Calu3 (cell line): ENCODE data around the gene TMEM8B. TPM values are rescaled to one million over a fixed set of nuclear protein-coding genes. Genes with fewer than 3 reads are reported as not detected.
A peak's percentile ranks its signal among the peaks of the same experiment; 100 is the strongest.

Experiments used
- BruUV-seq: library from RNA; stranded (reverse); fragments of 400-500 nt; replicated peaks from 2 replicates; lab custom pipeline; 2021; lab: Mats Ljungman, UMichigan
- CTCF ChIA-PET: fragments of 300-600 bp; sonication (Branson Sonifier 250); formaldehyde crosslinking; loops from one replicate; lab custom pipeline; 2022; ENCODE audit warnings: antibody characterized with exemption; lab: Charles Lee
- DNase-seq: peaks from one replicate; pipeline ENCODE4 v3.0.0; 2022
- H3K27ac Mint-ChIP-seq: one replicate; pipeline ENCODE4 v1.8.0; 2022; ENCODE audit warnings: mixed read lengths; ENCODE audit not compliant: unreplicated experiment
- H3K27me3 Mint-ChIP-seq: one replicate; pipeline ENCODE4 v1.8.0; 2022; ENCODE audit warnings: mixed read lengths; ENCODE audit not compliant: unreplicated experiment
- H3K36me3 Mint-ChIP-seq: one replicate; pipeline ENCODE4 v1.8.0; 2022; ENCODE audit warnings: mild to moderate bottlenecking, moderate library complexity, mixed read lengths; ENCODE audit not compliant: insufficient read depth, unreplicated experiment
- H3K4me1 Mint-ChIP-seq: one replicate; pipeline ENCODE4 v1.8.0; 2022; ENCODE audit warnings: mild to moderate bottlenecking, low read depth, mixed read lengths; ENCODE audit not compliant: unreplicated experiment
- H3K4me3 Mint-ChIP-seq: one replicate; pipeline ENCODE4 v1.8.0; 2022; ENCODE audit warnings: mild to moderate bottlenecking, low read depth, moderate library complexity, mixed read lengths; ENCODE audit not compliant: unreplicated experiment
- H3K9me3 Mint-ChIP-seq: one replicate; pipeline ENCODE4 v1.8.0; 2022; ENCODE audit warnings: low read depth, mixed read lengths; ENCODE audit not compliant: unreplicated experiment
- CTCF ChIP-seq: fragments of 200-600 bp; IDR thresholded peaks from one replicate; pipeline ENCODE4 v1.8.0; 2022; ENCODE audit warnings: antibody characterized with exemption; ENCODE audit not compliant: unreplicated experiment
- intact Hi-C: fragments of 100-400 bp; cut with micrococcal nuclease; formaldehyde crosslinking; loops from one replicate; pipeline ENCODE4 v1.10.0; 2022; ENCODE audit not compliant: unreplicated experiment
- total RNA-seq: library from RNA; stranded (reverse); gene quantifications from 2 replicates; pipeline ENCODE4 v1.2.3, GENCODE V29; 2022

The TMEM8B gene
- total RNA-seq, 1 experiment from 2014 or later = 2.5 TPM

GRCh38 chr9:35844628-35845270 is 15.7 kb downstream of the TMEM8B start:
- Mint-ChIP-seq H3K4me1 (peaks cover 11% of the 10 kb centered on the region), H3K27me3 (peaks cover 4% of the 10 kb centered on the region), H3K27ac (peak overlapping the region; percentile 10), H3K4me3 (no peak overlapping the region), H3K36me3 (no peaks in the 10 kb centered on the region), H3K9me3 (no peaks in the 10 kb centered on the region)
- intact Hi-C loops = no loop called here
- peak; percentile 52 for DNase-seq
- no TSS peak for BruUV-seq
- CTCF ChIA-PET = interaction anchor here (0.9 kb wide), 1 partner anchor 33 kb away, joined by 3 read pairs; the partner anchor contains the start of gene SPAG8
- no peak for TF ChIP-seq CTCF

- Mint-ChIP-seq H3K27me3 (no peaks in the 10 kb centered on the region), H3K36me3 (no peaks in the 10 kb centered on the region), H3K4me3 (no peak overlapping the region), H3K4me1 (peaks cover 11% of the 10 kb centered on the region), H3K9me3 (no peaks in the 10 kb centered on the region), H3K27ac (no peak overlapping the region)
- no peak for DNase-seq
- CTCF ChIA-PET = no interaction called here
- intact Hi-C loops = no loop called here
- no TSS peak for BruUV-seq
- no peak for TF ChIP-seq CTCF
These were observed 17.1 kb downstream of the TMEM8B start for GRCh38 chr9:35845824-35846771.

- DNase-seq = no peak
These were observed 19.0 kb downstream of the TMEM8B start for GRCh38 chr9:35847792-35848572.

More at GRCh38 chr9:35847792-35848572, 19.0 kb downstream of the TMEM8B start:
- H3K4me3 Mint-ChIP-seq = no peak overlapping the region
- CTCF ChIA-PET = no interaction called here
- intact Hi-C loops = no loop called here
- peaks cover 11% of the 10 kb centered on the region for H3K4me1 Mint-ChIP-seq
- no peak overlapping the region for H3K27ac Mint-ChIP-seq
- no peaks in the 10 kb centered on the region for H3K9me3 Mint-ChIP-seq
- TF ChIP-seq CTCF = no peak
- no peaks in the 10 kb centered on the region for H3K36me3 Mint-ChIP-seq
- no TSS peak for BruUV-seq
- peaks cover 12% of the 10 kb centered on the region for H3K27me3 Mint-ChIP-seq
